GM12878 (cell line): ENCODE data around the gene DNAJC25. TPM values are rescaled to one million over a fixed set of nuclear protein-coding genes. Genes with fewer than 3 reads are reported as not detected.

ENCODE experiments used
- ATAC-seq: fragments of 200-7000 bp; cut with Tn5 transposase; 3 replicates; pipeline ENCODE4 v1.9.1; 2020; ENCODE audit warnings: mild to moderate bottlenecking, moderate library complexity
- BruUV-seq: library from RNA; stranded (reverse); fragments of 400-500 nt; replicated peaks from 2 replicates; lab custom pipeline; 2021; lab: Mats Ljungman, UMichigan
- CTCF ChIA-PET: fragments of 300-600 bp; sonication (Branson Sonifier 250); formaldehyde crosslinking; extraction: SDS; loops from one replicate; lab custom pipeline; 2021; ENCODE audit warnings: inconsistent platforms; lab: Yijun Ruan, JAX
- POLR2A ChIA-PET: fragments of 350-600 bp; formaldehyde crosslinking; extraction: SDS; loops from one replicate; lab custom pipeline; 2021; ENCODE audit warnings: inconsistent platforms; lab: Charles Lee
- RAD21 ChIA-PET: fragments of 300-600 bp; sonication (Branson Sonifier 250); formaldehyde crosslinking; loops from one replicate; lab custom pipeline; 2023; ENCODE audit warnings: antibody characterized with exemption; ENCODE audit not compliant: unreplicated experiment; lab: Charles Lee
- SMC1A ChIA-PET: fragments of 300-600 bp; sonication (Branson Sonifier 250); formaldehyde crosslinking; loops from one replicate; lab custom pipeline; 2023; ENCODE audit not compliant: unreplicated experiment, uncharacterized antibody; lab: Charles Lee
- DNase-seq: peaks from one replicate; pipeline ENCODE4 v3.0.0-alpha.2; 2011; ENCODE audit warnings: low read depth, low spot score
- FAIRE-seq: peaks from 3 replicates; lab custom pipeline; 2011; peaks lifted over from hg19 to GRCh38; lab: Jason Lieb, UNC
- H2AFZ ChIP-seq: 2 replicates; pipeline ENCODE4 v1.6.0; 2011; ENCODE audit warnings: low read depth, low read length, control low read depth; ENCODE audit not compliant: control insufficient read depth
- H3K27ac ChIP-seq: 2 replicates; pipeline ENCODE4 v1.5.1; 2011; ENCODE audit warnings: control low read depth; ENCODE audit not compliant: control insufficient read depth, insufficient read depth
- H3K27me3 ChIP-seq, 2 experiments: replicated peaks in 1 of 2; 2 replicates each; pipeline versions ENCODE4 v1.6.0 to v1.6.1; 2011; ENCODE audit warnings: low read length in 1 of 2; ENCODE audit not compliant: control insufficient read depth in 2 of 2, insufficient read depth in 2 of 2
- H3K36me3 ChIP-seq, 2 experiments: 2 replicates each; pipeline ENCODE4 v1.5.1; 2011; ENCODE audit warnings: low read length in 1 of 2; ENCODE audit not compliant: control insufficient read depth in 2 of 2, insufficient read depth in 2 of 2
- H3K4me1 ChIP-seq: 2 replicates; pipeline ENCODE4 v1.6.1; 2011; ENCODE audit warnings: mild to moderate bottlenecking, low read length, moderate library complexity, mixed read lengths; ENCODE audit not compliant: control insufficient read depth, insufficient read depth
- H3K4me2 ChIP-seq: 2 replicates; pipeline ENCODE4 v1.6.0; 2011; ENCODE audit warnings: control low read depth; ENCODE audit not compliant: control insufficient read depth, insufficient read depth
- H3K4me3 ChIP-seq: fragments of 200-600 bp; sonication (generic); 2 replicates; pipeline ENCODE4 v1.5.1; 2016
- H3K79me2 ChIP-seq: 2 replicates; pipeline ENCODE4 v1.6.0; 2011; ENCODE audit warnings: low read length; ENCODE audit not compliant: control insufficient read depth, insufficient read depth
- H3K9ac ChIP-seq: 2 replicates; pipeline ENCODE4 v1.8.0; 2011; ENCODE audit warnings: low read length, control low read depth, mixed read lengths; ENCODE audit not compliant: control insufficient read depth, insufficient read depth
- H3K9me3 ChIP-seq: replicated peaks from 3 replicates; pipeline ENCODE4 v1.5.1; 2011; ENCODE audit warnings: mild to moderate bottlenecking, low read length; ENCODE audit not compliant: control insufficient read depth, insufficient read depth
- H4K20me1 ChIP-seq: 2 replicates; pipeline ENCODE4 v1.6.0; 2011; ENCODE audit not compliant: control insufficient read depth, insufficient read depth
- CBX5 ChIP-seq: sonication (generic); IDR thresholded peaks from 2 replicates; pipeline ENCODE4 v1.6.1; 2016; ENCODE audit warnings: low read depth, moderate library complexity, mild to moderate bottlenecking, inconsistent platforms
- CHD2 ChIP-seq: IDR thresholded peaks from 2 replicates; pipeline ENCODE4 v1.6.1; 2011; ENCODE audit warnings: low read depth, low read length, improper control_type of control experiment, borderline replicate concordance
- CHD4 ChIP-seq: fragments of 200-600 bp; sonication (generic); IDR thresholded peaks from 2 replicates; pipeline ENCODE4 v1.6.1; 2016; ENCODE audit warnings: mild to moderate bottlenecking
- E4F1 ChIP-seq: fragments of 450-650 bp; IDR thresholded peaks from 2 replicates; pipeline ENCODE4 v1.6.1; 2018; ENCODE audit warnings: borderline replicate concordance, mild to moderate bottlenecking; ENCODE audit not compliant: partially characterized antibody
- EP300 ChIP-seq, 2 experiments: fragments of 150-350 bp in 1 of 2; IDR thresholded peaks; 2 replicates each; pipeline ENCODE4 v1.6.1; 2011 to 2012; ENCODE audit warnings: low read depth in 2 of 2, low read length in 2 of 2, borderline replicate concordance in 1 of 2, improper control_type of control experiment in 1 of 2, inconsistent platforms in 1 of 2; ENCODE audit not compliant: control insufficient read depth in 1 of 2
- KAT2A ChIP-seq: conservative IDR thresholded peaks from 2 replicates; pipeline ENCODE4 v1.6.1; 2011; ENCODE audit warnings: low read depth, low read length; ENCODE audit not compliant: control insufficient read depth
- MAX ChIP-seq: IDR thresholded peaks from 2 replicates; pipeline ENCODE4 v1.6.1; 2012; ENCODE audit warnings: low read depth, low read length, improper control_type of control experiment
- NFIC ChIP-seq: IDR thresholded peaks from 2 replicates; pipeline ENCODE4 v1.6.1; 2012; ENCODE audit warnings: low read depth, mild to moderate bottlenecking, inconsistent platforms, low read length, moderate library complexity
- PBX3 ChIP-seq: IDR thresholded peaks from 2 replicates; pipeline ENCODE4 v1.6.1; 2011; ENCODE audit warnings: mild to moderate bottlenecking, low read depth, low read length, moderate library complexity; ENCODE audit not compliant: insufficient replicate concordance
- SMAD5 ChIP-seq: IDR thresholded peaks from 2 replicates; pipeline ENCODE4 v1.6.1; 2016; ENCODE audit warnings: antibody characterized with exemption, low read depth
- TARDBP ChIP-seq: IDR thresholded peaks from 2 replicates; pipeline ENCODE4 v1.6.1; 2016; ENCODE audit warnings: borderline replicate concordance
- ZBED1 ChIP-seq: IDR thresholded peaks from 2 replicates; pipeline ENCODE4 v1.6.1; 2016; ENCODE audit warnings: borderline replicate concordance
- ZNF24 ChIP-seq: fragments of 450-650 bp; IDR thresholded peaks from 2 replicates; pipeline ENCODE4 v1.6.1; 2017; ENCODE audit warnings: antibody characterized with exemption, mild to moderate bottlenecking
- ZNF622 ChIP-seq: fragments of 450-650 bp; IDR thresholded peaks from 2 replicates; pipeline ENCODE4 v1.6.1; 2017; ENCODE audit warnings: mild to moderate bottlenecking, inconsistent platforms
- WGBS: methylation state at CpG from one replicate; pipeline ENCODE4 v1.1.6; 2016; ENCODE audit warnings: low lambda C conversion rate; ENCODE audit not compliant: insufficient replicate concordance, insufficient coverage; ENCODE audit errors: missing lambda C conversion rate; 5-methylcytosine and 5-hydroxymethylcytosine counted together
- in situ Hi-C: fragments of 300-500 bp; cut with MboI; formaldehyde crosslinking; loops from 9 replicates; pipeline ENCODE4 v1.14.3; 2018; ENCODE audit warnings: mixed read lengths
- intact Hi-C: fragments of 100-400 bp; cut with micrococcal nuclease; formaldehyde crosslinking; loops from one replicate; pipeline ENCODE4 v1.14.2; 2022; ENCODE audit not compliant: unreplicated experiment
- polyA plus RNA-seq, 11 experiments: library from polyadenylated mRNA; depleted of rRNA in 4 of 11; unstranded in 6 of 11; stranded (reverse) in 5 of 11; fragments of >200 nt; fragmentation: Nextera tagmentation in 4 of 11; fragmentation: Illumina TruSeq in 1 of 11; extraction: Ambion mirVana in 4 of 11; extraction: Trizol in 1 of 11; gene quantifications; 1 replicate in 1 of 11; 2 replicates in 10 of 11; pipeline versions ENCODE4 v1.2.1 to v1.2.3, GENCODE V29; 2011 to 2016; ENCODE audit warnings: inconsistent platforms in 2 of 11, missing spikeins in 2 of 11, low read depth in 1 of 11
- total RNA-seq, 4 experiments: library from RNA; depleted of rRNA in 3 of 4; stranded (reverse); fragments of >200 nt in 3 of 4; fragmentation: Illumina TruSeq in 1 of 4; extraction: Trizol in 1 of 4; gene quantifications; 2 replicates each; pipeline versions ENCODE4 v1.2.1 to v1.2.3, GENCODE V29; 2013 to 2021

DNAJC25 gene
- total and polyA plus RNA-seq, 10 of the 15 experiments (the other 5 are each of a cell fraction or from before 2014, with no cell fraction given), result 2.4 to 6.4 (median 4.0) TPM

- peaks cover 0 to 12% of the 10 kb centered on the region in 2 experiments; a peak in 2 of 4 replicates for H3K36me3 ChIP-seq
- H2AFZ ChIP-seq, result no peak overlapping the region
- H3K4me1 ChIP-seq, result no peaks in the 10 kb centered on the region
- no peaks in the 10 kb centered on the region for H3K9me3 ChIP-seq
- WGBS, result 100% methylated on average over 4 of the region's 4 CpGs
- FAIRE-seq (no peak), DNase-seq (no peak), ATAC-seq (no peak)
- no peak overlapping the region for H3K4me2 ChIP-seq
- no peaks in the 10 kb centered on the region for H3K27me3 ChIP-seq
- ChIA-PET POLR2A (no interaction called here), RAD21 (no interaction called here), CTCF (interaction anchor here (1.2 kb wide), 1 partner anchor 51 kb away, joined by 3 read pairs; no protein-coding TSS in a partner anchor), SMC1A (interaction anchor here (1.0 kb wide), 2 partner anchors 10 to 44 kb away, joined by 3 read pairs; no protein-coding TSS in a partner anchor)
- H3K4me3 ChIP-seq, result no peak overlapping the region
- TF ChIP-seq EP300 (IDR thresholded peaks at IDR 0.05; ENCODE audit: borderline replicate concordance in 1 of 2, control insufficient read depth in 1 of 2, low read depth in 2 of 2, low read length in 2 of 2) (no peak), ZNF622 (no peak), SMAD5 (no peak), TARDBP (no peak), ZNF24 (no peak), PBX3 (no peak), CBX5 (no peak), NFIC (no peak), E4F1 (no peak), ZBED1 (no peak), CHD2 (no peak), CHD4 (no peak), KAT2A (no peak), MAX (no peak)
- H4K20me1 ChIP-seq, result no peaks in the 10 kb centered on the region
- intact Hi-C loops, result no loop called here
- no TSS peak for BruUV-seq
- no peak overlapping the region for H3K9ac ChIP-seq
- H3K27ac ChIP-seq, result no peak overlapping the region
- no peaks in the 10 kb centered on the region for H3K79me2 ChIP-seq
- in situ Hi-C loops, result no loop called here
Observed at GRCh38 chr9:111649016-111649415, 17.9 kb downstream of the DNAJC25 start.
